IPS-11a (cell line): ENCODE data around the gene ZSCAN25.
"Not testable (repeated sequence)": the region's sequence is repeated elsewhere in the genome, so short reads cannot be mapped to it uniquely, and the experiment has no call there.

Experiments used
- H3K4me3 ChIP-seq: one replicate; pipeline ENCODE4 v1.5.1; 2013; ENCODE audit warnings: low read depth, low read length, control low read depth

The ZSCAN25 gene

GRCh38 chr7:99644431-99644830 is 27.7 kb downstream of the ZSCAN25 start:
- no peak overlapping the region for H3K4me3 ChIP-seq

GRCh38 chr7:99645590-99645989 is 28.8 kb downstream of the ZSCAN25 start:
- H3K4me3 ChIP-seq: no peak overlapping the region

- H3K4me3 ChIP-seq: no peak overlapping the region
These were observed 32.1 kb downstream of the ZSCAN25 start for GRCh38 chr7:99648843-99649242.

- H3K4me3 ChIP-seq: no peak overlapping the region
These were observed 34.5 kb downstream of the ZSCAN25 start for GRCh38 chr7:99651290-99651689.

- no peak overlapping the region for H3K4me3 ChIP-seq
These were observed 35.9 kb downstream of the ZSCAN25 start for GRCh38 chr7:99652671-99653070.

- not testable (repeated sequence) for H3K4me3 ChIP-seq
These were observed 36.5 kb downstream of the ZSCAN25 start for GRCh38 chr7:99653269-99653668.

- no peak overlapping the region for H3K4me3 ChIP-seq
These were observed 37.0 kb downstream of the ZSCAN25 start for GRCh38 chr7:99653754-99654153.

GRCh38 chr7:99654626-99655025 is 37.9 kb downstream of the ZSCAN25 start:
- H3K4me3 ChIP-seq: not testable (repeated sequence)

GRCh38 chr7:99657879-99658278 is 41.1 kb downstream of the ZSCAN25 start:
- H3K4me3 ChIP-seq: not testable (repeated sequence)

GRCh38 chr7:99665312-99666012 is 48.7 kb downstream of the ZSCAN25 start:
- no peak overlapping the region for H3K4me3 ChIP-seq

GRCh38 chr7:99666013-99666395 is 49.3 kb downstream of the ZSCAN25 start:
- no peak overlapping the region for H3K4me3 ChIP-seq

GRCh38 chr7:99667179-99667578 is 50.4 kb downstream of the ZSCAN25 start:
- no peak overlapping the region for H3K4me3 ChIP-seq

- H3K4me3 ChIP-seq: no peak overlapping the region
These were observed 51.8 kb downstream of the ZSCAN25 start for GRCh38 chr7:99668541-99668940.

- H3K4me3 ChIP-seq: no peak overlapping the region
These were observed 53.0 kb downstream of the ZSCAN25 start for GRCh38 chr7:99669782-99670181.

GRCh38 chr7:99672573-99672972 is 55.8 kb downstream of the ZSCAN25 start:
- no peak overlapping the region for H3K4me3 ChIP-seq

GRCh38 chr7:99674995-99675742 is 58.4 kb downstream of the ZSCAN25 start:
- no peak overlapping the region for H3K4me3 ChIP-seq

GRCh38 chr7:99677013-99677647 is 60.4 kb downstream of the ZSCAN25 start:
- no peak overlapping the region for H3K4me3 ChIP-seq

- H3K4me3 ChIP-seq: no peak overlapping the region
These were observed 60.9 kb downstream of the ZSCAN25 start for GRCh38 chr7:99677648-99678045.

- H3K4me3 ChIP-seq: no peak overlapping the region
These were observed 62.3 kb downstream of the ZSCAN25 start for GRCh38 chr7:99679032-99679399.

- H3K4me3 ChIP-seq: no peak within 1 kb of the TSS
These were observed 62.9 kb downstream of the ZSCAN25 start, which contains the start of gene CYP3A5 for GRCh38 chr7:99679400-99680191. CYP3A5 (minus strand) TSS chr7:99679996; CDS start chr7:99679896, 100 bp downstream.
